HG02623 (cell line): ENCODE measurements around the gene IL16.
"Not testable (repeated sequence)": the region's sequence is repeated elsewhere in the genome, so short reads cannot be mapped to it uniquely, and the experiment has no call there.

Source experiments
- ATAC-seq: cut with Tn5 transposase; IDR thresholded peaks from one replicate; pipeline ENCODE4 v1.9.1; 2021; ENCODE audit warnings: moderate library complexity; ENCODE audit not compliant: unreplicated experiment

Gene IL16

DNA sequence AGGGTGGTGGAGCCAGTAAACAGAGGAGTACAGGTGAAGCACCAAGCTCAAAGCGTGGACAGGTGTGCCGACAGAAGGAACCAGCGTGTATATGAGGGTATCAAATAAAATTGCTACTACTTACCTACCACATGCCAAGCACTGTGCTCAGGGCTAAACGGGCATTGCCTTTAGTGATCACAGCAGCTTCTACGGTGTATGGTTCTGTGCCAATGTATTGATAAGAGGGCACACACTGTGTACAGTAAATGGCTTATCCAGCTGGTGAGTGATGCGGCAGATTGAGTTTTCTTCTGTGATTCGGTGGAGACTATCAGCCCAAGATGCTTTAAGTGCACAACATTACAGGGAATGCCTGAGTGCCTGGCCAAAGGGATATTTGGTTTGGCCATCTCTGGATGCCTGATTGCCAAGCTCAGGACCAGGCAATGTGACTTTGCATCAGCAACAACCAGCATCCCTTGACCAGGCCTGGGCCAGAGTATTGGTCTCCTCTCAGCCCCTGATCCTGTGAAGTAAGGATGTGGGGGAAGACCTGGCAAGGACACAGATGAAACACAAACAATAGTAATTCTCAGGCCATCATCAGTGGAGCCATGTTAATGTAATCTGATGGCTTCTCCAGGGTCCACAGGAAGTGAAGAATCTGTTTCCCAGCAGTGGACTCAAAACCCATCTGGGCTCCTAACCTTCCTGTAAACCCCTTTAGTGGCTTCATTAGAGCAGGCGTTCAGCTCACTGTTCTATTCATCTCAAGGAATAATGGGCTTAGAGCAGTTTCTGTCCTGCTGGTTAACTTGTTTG, 113.2 kb downstream of the IL16 start:
- no peak for ATAC-seq

DNA sequence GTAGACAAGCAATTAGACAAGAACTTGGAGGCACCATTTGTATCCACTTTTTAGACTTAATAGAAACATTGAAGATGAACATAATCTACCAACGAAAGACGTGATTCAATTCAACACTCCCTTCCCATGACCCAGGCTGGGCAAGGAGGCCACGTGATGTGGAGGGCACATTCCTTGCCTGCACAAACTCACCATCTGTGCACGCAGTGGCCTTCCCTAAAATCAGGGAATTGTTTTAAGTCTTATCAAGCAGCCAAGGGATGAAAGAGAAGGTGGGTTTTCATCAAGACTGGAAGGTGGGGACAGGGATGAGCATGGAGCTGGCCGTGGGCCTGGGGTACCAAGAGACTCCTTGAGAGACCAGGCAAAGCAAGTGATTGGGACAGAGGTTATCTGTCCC, 113.8 kb downstream of the IL16 start:
- no peak for ATAC-seq

DNA sequence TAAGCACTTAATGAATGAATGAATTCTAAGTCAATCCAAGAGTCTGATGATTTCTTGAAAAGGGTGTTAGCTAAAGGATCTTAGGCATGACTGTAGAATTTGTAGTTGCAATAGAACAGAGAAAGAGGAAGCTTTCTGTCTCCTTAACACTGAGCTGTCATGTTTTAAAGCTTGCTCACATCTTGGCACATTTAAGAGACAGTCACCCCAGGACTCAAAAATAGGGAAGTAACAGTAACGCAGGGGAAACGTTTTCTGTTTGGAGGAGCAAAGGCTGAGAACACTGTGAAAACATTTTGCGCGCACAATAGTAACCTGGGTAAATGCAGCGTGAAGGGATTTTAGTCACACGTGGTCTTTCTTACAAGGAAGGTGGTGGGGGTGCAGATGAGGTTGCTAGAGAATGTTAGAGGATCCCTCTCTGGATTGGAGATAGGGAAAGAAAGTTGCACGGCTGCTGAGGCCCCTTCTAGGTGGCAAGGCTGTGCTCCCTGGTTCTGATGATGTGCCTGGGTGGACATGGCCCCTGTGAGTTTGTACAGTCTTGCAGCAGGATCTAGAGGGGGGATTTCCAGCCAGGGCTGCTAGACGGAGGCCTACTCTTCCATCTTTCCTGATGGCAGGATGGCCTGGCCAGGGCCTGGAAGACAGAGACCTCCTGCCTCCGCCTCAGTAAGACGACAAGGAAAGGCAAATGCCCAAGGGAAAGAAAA, 115.2 kb downstream of the IL16 start:
- ATAC-seq: peak; percentile 35

DNA sequence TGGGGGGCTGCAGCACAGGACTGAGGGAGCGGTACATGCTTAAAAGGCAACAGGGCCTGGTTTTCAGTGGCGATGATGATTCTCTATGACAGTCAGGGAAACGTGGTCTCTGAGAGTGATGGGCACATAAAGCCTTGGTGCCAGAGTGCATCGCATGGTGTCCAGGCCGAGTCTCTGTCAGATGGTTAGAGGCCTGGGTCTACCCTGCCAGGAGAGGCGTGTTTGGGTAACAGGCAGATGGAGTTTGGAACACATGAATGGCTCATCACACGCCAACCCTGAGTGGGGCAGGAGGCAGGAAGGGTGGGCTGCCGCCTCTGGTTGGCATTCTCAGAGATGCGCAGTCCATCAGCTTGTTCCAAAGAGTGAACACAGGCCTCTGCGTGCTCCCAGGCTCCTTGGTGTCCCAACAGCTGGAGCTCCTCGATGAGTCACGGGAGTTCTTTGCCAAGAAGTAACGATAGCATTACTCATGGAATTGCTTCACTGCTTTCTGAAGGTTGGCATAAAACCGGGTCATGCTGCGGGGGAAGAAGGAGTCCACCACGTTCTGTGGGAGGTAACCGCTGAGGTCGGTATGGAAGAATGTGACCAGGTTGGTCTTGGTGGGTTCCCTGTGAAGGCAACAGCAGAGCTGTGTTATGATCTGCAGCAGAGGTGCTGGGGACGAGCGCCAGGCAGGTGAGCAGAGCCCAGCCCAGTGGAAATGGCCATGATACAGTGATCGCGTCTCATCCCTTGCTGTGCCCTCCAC, 116.3 kb downstream of the IL16 start:
- no peak for ATAC-seq

DNA sequence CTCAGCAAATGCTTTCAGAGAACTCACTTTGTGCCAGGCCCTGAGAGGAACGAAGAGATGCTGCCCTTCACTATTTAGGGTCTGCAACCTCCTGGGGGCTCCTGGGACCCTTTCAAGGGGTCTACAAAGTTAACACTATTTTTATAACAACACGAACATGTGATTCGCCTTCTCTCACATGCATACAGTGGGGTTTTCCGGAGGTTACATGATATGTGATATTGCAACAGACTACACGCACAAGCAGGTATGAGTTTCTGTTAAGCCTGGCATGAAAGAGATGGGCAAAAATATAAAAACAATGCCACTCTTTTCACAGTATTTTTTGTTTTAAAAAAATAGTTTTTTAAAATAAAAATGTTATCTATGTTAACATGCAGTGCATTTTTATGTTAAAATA, 117.0 kb downstream of the IL16 start:
- ATAC-seq: no peak

DNA sequence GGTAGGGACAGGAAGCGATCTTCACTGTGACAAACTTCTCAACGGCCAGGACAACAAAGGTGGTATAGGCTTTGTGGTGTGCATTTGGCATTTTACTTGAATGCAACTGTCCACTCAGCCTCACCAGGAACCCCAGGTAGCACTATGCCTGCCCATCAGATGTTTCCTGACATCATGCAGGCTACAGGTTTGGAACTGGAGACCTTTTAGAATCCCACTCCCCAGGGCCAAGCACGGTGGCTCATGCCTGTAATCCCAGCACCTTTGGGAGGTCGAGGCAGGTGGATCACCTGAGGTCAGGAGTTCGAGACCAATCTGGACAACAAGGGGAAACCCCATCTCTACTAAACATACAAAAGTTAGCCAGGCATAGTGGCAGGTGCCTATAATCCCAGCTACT, 117.7 kb downstream of the IL16 start:
- ATAC-seq: no peak

DNA sequence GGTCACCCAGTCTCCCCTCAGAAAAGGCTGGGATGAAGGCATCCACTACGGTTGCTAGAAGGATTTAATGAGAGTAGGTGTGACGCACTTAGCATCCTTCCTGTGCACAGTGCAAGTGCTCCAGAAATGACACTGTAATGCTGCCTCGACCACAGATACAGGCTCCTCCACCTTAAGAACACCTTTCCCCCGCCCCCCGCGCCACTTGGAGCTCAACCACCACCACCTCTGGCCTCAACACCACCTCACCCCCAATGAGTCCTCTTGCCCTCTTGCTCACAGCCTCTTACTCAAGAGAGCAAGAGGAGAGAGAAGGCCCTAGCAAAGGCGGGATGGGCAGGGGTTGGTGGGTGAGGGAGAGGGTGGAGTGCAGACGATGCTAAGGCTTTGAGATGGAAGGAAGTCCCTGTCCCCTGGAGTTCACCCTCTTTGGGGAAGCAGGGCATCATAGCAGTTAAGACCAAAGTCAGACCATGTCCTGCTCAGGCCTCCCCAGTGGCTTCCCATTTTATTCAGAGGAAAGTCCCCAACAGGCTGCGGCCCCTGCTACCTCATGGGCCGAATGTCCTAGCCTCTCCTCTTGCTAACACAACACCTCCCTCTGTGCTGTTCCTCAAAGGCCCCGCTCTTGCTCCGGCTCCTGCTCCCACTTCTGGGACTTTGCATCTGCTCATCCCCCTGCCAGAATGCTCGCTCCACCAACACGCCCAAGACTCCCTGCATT, 118.9 kb downstream of the IL16 start:
- ATAC-seq: no peak

DNA sequence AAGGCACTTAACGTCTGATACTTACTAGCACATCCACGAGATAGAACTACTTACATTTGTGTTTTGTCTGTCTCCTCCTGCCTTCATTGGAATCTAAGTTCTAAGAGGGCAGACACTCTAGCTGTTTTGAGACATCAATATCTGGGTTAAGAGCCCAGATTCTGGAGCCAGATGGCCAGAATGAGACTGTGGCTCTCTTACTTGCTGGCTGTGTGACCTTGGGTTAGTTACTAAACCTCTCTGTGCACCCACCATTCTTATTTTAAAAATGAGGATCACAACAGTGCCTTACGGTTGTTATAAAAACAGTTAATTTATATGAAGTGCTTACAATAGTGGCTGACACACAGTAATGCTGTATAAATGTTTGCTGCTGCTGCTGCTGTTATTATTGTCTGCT, 119.6 kb downstream of the IL16 start:
- no peak for ATAC-seq

DNA sequence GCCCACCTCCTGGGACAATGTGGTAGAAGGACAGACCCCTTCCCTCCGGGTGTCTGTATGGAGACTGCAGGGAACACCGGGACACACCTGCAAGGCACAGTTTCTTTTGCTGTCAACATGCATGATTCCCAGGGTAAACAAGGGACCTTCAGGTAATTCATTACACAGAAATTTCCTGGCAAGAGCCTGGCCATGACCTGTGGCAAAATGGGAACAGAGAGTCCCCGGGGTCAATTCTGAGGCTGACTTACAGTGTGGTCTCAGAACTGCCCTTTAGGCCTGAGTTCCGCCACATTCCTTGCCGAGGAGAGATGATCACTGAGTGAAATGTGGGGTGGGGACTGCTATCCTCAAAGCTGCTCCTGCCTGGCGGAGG, 121.0 kb downstream of the IL16 start:
- no peak for ATAC-seq

DNA sequence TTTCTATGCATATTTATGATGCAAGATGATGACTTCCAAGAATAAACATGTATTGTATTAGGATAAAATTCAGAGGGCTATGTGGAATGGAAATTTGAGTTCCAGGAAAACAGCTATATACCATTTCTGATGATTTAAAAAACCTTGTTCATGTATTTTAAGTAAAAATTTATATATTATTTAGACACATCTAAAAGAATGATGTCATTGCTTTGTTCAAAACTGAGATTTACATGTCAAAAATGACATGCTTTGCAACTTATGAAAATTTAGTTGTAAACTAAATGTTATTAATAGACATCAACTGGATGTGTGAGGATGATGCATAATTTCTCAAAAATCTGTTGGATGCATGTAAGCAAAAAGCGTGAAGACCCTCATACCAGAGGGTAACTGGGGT, 125.0 kb downstream of the IL16 start:
- no peak for ATAC-seq

DNA sequence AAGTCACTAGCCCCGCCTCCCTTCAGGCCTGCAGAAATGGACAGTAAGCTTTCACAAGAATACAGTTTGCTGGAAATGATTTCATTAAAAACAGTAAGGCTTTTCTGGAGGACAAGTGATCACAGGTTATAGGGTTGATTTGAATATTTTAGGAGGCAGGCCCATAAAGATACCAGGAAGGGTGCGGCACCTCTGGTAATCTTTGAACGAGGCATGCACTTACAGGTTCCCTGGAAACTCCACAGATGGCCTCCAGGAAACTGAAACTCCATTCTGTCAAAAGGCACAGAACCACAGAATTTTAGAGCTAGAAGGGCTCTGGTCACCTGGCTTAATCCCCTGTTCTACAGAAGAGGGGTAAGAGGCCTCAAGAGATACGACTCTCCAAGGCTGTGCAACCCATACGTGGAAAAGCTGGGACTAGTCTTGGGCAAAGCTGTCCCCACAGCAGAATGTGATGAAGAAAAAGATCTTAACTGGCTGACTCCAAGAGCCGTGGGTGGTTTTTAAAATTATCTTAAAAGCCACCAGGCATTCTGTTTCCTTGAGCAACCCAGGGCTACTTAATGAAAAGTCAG, 126.1 kb downstream of the IL16 start:
- ATAC-seq: no peak

DNA sequence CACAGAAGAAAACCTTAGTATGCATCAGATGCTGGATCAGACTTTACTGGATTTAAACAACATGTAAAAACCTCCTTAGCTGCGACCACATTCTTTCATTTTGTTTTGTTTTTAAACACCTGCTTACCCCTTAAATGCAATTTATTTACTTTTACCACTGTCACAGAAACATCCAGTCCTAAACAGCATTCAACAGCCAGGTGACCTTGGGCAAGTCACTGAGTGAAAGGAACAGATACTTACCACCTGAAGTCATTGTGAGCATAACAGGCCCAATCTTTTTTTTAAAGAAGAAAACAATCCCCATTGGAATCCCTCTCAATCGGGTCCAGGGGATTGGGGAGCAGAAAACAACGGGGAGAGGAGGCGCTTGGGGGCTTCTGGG, 126.9 kb downstream of the IL16 start:
- no peak for ATAC-seq

DNA sequence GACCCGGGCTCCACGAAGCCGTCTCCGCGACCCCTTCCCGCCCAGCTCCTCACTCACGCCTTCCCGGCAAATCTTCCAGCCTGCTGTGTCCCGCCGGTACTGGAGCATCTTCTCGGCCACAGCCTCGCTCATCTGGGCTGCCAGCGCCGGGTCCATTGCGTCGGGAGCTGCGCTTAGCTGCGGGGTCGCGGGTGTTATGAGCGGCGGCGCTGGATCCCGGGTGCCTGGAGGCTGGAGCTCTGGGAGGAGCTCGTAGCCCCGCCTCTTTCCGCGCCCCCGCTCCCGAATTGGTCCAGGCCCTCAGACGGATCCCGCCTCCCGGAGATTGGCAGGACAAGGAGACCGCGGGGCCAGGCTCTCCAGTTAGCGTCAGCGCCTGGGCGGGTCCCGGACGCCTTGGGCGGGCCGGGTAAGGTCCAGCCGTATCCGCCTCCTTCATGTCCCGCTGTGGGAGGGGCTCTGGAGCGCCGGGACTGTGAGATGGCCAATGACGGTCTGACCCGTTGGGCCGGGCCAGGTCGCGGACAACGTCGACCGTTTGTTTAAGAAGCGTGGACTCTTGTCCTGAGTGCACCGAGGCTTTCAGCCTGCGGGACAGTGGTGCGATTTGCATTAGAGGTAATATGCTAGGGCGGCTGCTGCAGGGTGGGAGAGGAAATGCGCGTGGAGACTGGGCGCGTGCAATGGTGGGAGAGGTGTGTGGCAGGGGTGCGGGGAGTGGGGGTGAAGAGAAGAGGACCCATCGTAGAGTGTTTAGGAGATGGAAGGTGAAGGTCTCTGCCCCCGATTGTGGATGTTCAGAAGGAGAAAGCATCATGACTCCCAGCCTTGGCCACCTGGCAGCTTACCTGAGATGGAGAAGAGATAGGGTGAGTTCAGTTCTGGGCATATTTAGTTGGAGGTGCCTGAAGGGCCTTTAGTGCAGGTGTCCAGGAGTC, 127.5 kb downstream of the IL16 start, which contains the start of gene STARD5:
TSS of gene STARD5 (minus strand) at position 198 of the 938 bp plus-strand sequence. CDS start at position 156, 42 bp downstream.
- ATAC-seq: peak; percentile 99

DNA sequence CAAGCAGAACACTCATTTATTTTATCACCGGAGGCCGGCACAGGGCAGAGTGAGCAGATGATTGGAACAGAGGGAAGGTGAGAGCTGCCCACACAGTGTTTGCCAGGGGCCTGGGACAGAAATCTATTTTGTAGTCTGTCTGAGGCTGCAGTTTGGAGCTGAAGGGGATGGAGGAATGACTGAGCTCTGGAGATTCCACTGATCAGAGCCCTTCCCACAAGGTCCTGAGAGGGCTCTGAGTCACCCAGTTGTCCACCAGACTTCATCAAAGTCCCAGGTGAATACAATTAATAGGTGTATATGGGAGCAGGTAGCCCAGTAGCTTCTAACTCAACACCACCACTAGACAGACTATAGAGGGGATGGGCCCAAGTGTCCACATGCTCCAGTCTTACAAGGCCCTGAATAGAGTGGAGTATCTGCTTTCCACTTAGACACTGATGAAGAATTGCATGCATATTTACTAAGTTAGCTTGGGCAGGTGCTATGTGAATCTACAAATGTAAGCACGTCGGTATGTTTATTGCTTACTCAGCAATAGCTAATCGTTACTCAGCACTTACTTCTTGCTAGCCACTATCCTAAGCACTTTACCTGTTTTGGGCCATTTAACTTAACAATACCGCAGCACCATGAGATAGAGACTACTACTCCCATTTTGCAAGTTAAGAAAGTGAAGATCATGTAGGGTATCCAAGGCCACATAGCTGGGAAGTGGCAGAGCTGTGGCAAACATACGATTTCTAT, 130.0 kb downstream of the IL16 start:
- ATAC-seq: no peak

DNA sequence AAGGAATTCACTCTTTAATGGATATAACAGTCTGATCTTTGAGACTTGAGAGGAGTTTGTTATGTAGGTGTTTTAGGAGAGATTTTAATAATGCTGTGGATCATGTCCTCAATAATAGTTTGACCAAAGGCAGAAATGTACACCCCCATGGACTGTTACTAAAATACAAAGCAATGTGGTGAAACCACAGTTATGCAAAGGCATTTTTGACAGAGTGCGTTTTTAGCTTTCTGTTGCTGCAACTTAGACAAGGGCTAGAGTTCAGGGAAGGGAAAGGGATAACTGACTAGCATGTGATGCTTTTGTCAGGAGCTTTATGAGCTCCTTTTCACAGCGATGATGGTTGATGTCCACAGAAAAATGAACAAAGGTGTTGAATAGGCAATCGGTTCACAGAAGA, 130.8 kb downstream of the IL16 start:
- no peak for ATAC-seq

DNA sequence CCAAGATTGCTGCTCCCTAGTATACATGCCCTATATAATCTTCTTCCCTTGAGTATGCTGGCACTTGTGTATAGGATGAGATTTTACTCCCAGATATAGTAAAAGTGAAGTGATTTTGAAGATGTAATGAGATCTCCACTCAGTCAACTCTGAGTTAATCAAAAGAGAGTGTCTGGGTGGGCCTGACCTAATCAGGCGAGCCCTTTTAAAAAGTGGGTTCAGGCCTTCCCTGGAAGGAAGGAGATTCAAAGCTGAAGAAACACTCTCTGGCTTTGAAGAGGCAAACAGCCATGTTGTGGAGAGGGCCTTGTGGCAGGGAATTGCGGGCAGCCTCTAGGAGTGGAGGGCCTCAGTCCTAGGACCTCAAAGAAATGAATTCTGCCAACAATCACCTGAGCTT, 132.8 kb downstream of the IL16 start:
- no peak for ATAC-seq

DNA sequence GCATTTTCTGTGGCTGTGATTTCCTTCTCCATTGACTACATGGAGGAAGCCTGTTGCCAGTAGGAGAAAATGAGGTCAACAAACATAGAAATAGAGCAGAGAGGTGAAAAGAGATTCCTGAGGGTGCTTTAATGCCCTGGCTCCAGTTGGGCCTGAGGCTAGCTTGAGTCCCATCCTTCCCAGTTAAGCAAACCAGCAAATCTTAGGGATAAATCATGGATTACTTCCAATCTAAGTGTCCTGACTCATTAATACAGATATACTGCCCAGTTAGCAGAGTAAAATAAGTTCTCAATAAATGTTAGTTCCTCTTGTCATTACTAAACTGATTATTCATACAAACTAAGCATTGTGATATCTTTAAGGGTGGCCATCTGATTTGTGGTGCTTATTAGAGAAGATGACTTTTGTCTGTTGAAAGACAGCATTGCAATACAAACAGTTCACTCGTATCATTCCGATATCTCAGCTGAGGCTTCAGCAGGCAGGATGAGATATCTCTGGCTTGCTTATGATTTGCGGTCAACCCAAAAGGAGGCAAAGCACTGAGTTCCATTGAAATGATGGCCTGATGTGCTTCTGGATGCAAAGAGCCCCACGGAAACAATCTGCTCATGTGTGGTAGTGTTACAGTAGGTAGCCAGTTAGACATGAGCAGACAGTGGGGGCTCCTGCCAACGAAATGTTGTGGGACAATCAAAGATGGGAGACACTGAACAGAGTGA, 133.8 kb downstream of the IL16 start:
- no peak for ATAC-seq

DNA sequence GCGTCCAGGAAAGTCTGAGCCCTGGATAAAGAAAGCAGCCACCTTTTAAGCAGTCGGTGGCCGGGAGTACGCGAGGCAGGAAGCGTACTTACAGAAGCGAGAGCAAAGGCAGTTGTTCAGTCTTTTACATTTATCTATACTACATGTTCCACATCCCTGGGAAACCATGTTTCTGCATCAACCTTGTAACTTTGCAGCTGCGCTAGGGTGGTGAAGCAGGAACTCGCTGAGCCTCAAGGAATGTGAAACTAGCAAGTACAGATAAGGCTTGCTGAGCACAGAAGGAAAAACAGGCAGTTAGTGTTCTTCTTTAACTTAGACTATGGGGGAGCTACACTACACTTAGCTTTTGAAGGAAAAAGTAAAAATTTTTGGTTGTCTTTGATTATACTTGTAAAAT, 134.5 kb downstream of the IL16 start:
- not testable (repeated sequence) for ATAC-seq
